Astrocyte (in vitro differentiated cells and primary cell): Measurements from ENCODE around the gene PATJ. TPM values are rescaled to one million over a fixed set of nuclear protein-coding genes. Genes with fewer than 3 reads are reported as not detected.

Experiments
- DNase-seq: peaks from one replicate; pipeline ENCODE4 v3.0.0-alpha.2; 2010; ENCODE audit warnings: low read depth
- FAIRE-seq: peaks from 2 replicates; lab custom pipeline; 2011; peaks lifted over from hg19 to GRCh38; lab: Jason Lieb, UNC
- H2AFZ ChIP-seq: 2 replicates; pipeline ENCODE4 v1.6.0; 2012; ENCODE audit warnings: low read depth, low read length, inconsistent platforms
- H3K27ac ChIP-seq: 2 replicates; pipeline ENCODE4 v1.5.1; 2011; ENCODE audit warnings: low read depth, low read length, inconsistent platforms
- H3K27me3 ChIP-seq: 2 replicates; pipeline ENCODE4 v1.6.0; 2011; ENCODE audit warnings: low read length, inconsistent platforms; ENCODE audit not compliant: insufficient read depth
- H3K36me3 ChIP-seq: 2 replicates; pipeline ENCODE4 v1.5.1; 2011; ENCODE audit warnings: low read length, inconsistent platforms; ENCODE audit not compliant: insufficient read depth
- H3K4me1 ChIP-seq: 2 replicates; pipeline ENCODE4 v1.5.1; 2011; ENCODE audit warnings: low read length, inconsistent platforms; ENCODE audit not compliant: insufficient read depth
- H3K4me2 ChIP-seq: 2 replicates; pipeline ENCODE4 v1.6.0; 2012; ENCODE audit warnings: low read length, inconsistent platforms
- H3K4me3 ChIP-seq: 2 replicates; pipeline ENCODE4 v1.5.1; 2011; ENCODE audit warnings: low read depth, mild to moderate bottlenecking, low read length, inconsistent platforms; ENCODE audit not compliant: insufficient read depth
- H3K79me2 ChIP-seq: 2 replicates; pipeline ENCODE4 v1.6.0; 2012; ENCODE audit warnings: mild to moderate bottlenecking, low read length, inconsistent platforms; ENCODE audit not compliant: insufficient read depth
- H3K9ac ChIP-seq: 2 replicates; pipeline ENCODE4 v1.6.0; 2012; ENCODE audit warnings: mild to moderate bottlenecking, low read length, inconsistent platforms
- H3K9me3 ChIP-seq: 2 replicates; pipeline ENCODE4 v1.5.1; 2012; ENCODE audit warnings: low read depth, mild to moderate bottlenecking, low read length, inconsistent platforms; ENCODE audit not compliant: insufficient read depth
- H4K20me1 ChIP-seq: 2 replicates; pipeline ENCODE4 v1.6.0; 2012; ENCODE audit warnings: low read length, inconsistent platforms; ENCODE audit not compliant: insufficient read depth
- H3K27ac Mint-ChIP-seq: one replicate; pipeline ENCODE4 v1.8.0; 2021; ENCODE audit warnings: mild to moderate bottlenecking, mixed read lengths; ENCODE audit not compliant: unreplicated experiment
- H3K27me3 Mint-ChIP-seq: one replicate; pipeline ENCODE4 v1.8.0; 2021; ENCODE audit warnings: low read depth, mixed read lengths; ENCODE audit not compliant: unreplicated experiment
- H3K36me3 Mint-ChIP-seq: one replicate; pipeline ENCODE4 v1.8.0; 2021; ENCODE audit warnings: low read depth, mixed read lengths; ENCODE audit not compliant: unreplicated experiment
- H3K4me1 Mint-ChIP-seq: one replicate; pipeline ENCODE4 v1.8.0; 2021; ENCODE audit warnings: low read depth, mixed read lengths; ENCODE audit not compliant: unreplicated experiment
- H3K4me3 Mint-ChIP-seq: one replicate; pipeline ENCODE4 v1.8.0; 2021; ENCODE audit warnings: mild to moderate bottlenecking, moderate library complexity, mixed read lengths; ENCODE audit not compliant: unreplicated experiment
- H3K9me3 Mint-ChIP-seq: one replicate; pipeline ENCODE4 v1.8.0; 2021; ENCODE audit warnings: mild to moderate bottlenecking, mixed read lengths; ENCODE audit not compliant: unreplicated experiment
- EZH2 ChIP-seq: IDR thresholded peaks from 2 replicates; pipeline ENCODE4 v1.6.1; 2012; ENCODE audit warnings: mild to moderate bottlenecking, low read length, inconsistent platforms; ENCODE audit not compliant: insufficient read depth
- total RNA-seq: library from RNA; stranded (reverse); gene quantifications from 2 replicates; pipeline ENCODE4 v1.2.1, GENCODE V29; 2021
- TF ChIP-seq, protein P1 (sequence below): IDR thresholded peaks from 2 replicates; pipeline ENCODE4 v1.5.1; 2011; ENCODE audit warnings: low read depth, mild to moderate bottlenecking, inconsistent platforms, low read length, moderate library complexity; ENCODE audit not compliant: insufficient read depth

PATJ gene
- total RNA-seq, 1 donor from 2014 or later, result 11.0 TPM

GRCh38 chr1:61930116-61930645 is 187.9 kb downstream of the PATJ start:
- no peaks in the 10 kb centered on the region for H3K27me3 Mint-ChIP-seq
- Histone ChIP-seq H4K20me1 (no peaks in the 10 kb centered on the region), H3K27ac (peak overlapping the region; percentile 61), H3K4me3 (no peak overlapping the region), H3K27me3 (no peaks in the 10 kb centered on the region), H2AFZ (no peak overlapping the region), H3K9ac (peak overlapping the region; percentile 18), H3K4me1 (no peaks in the 10 kb centered on the region), H3K79me2 (no peaks in the 10 kb centered on the region), H3K4me2 (no peak overlapping the region), H3K36me3 (no peaks in the 10 kb centered on the region), H3K9me3 (no peaks in the 10 kb centered on the region)
- H3K9me3 Mint-ChIP-seq, result no peaks in the 10 kb centered on the region
- FAIRE-seq (no peak), DNase-seq (no peak)
- no peak for TF ChIP-seq EZH2
- TF ChIP-seq, protein P1, sequence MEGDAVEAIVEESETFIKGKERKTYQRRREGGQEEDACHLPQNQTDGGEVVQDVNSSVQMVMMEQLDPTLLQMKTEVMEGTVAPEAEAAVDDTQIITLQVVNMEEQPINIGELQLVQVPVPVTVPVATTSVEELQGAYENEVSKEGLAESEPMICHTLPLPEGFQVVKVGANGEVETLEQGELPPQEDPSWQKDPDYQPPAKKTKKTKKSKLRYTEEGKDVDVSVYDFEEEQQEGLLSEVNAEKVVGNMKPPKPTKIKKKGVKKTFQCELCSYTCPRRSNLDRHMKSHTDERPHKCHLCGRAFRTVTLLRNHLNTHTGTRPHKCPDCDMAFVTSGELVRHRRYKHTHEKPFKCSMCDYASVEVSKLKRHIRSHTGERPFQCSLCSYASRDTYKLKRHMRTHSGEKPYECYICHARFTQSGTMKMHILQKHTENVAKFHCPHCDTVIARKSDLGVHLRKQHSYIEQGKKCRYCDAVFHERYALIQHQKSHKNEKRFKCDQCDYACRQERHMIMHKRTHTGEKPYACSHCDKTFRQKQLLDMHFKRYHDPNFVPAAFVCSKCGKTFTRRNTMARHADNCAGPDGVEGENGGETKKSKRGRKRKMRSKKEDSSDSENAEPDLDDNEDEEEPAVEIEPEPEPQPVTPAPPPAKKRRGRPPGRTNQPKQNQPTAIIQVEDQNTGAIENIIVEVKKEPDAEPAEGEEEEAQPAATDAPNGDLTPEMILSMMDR, result no peak
- H3K27ac Mint-ChIP-seq, result no peak overlapping the region
- peaks cover 6% of the 10 kb centered on the region for H3K4me1 Mint-ChIP-seq
- H3K36me3 Mint-ChIP-seq, result no peaks in the 10 kb centered on the region
- H3K4me3 Mint-ChIP-seq, result no peak overlapping the region

DNA sequence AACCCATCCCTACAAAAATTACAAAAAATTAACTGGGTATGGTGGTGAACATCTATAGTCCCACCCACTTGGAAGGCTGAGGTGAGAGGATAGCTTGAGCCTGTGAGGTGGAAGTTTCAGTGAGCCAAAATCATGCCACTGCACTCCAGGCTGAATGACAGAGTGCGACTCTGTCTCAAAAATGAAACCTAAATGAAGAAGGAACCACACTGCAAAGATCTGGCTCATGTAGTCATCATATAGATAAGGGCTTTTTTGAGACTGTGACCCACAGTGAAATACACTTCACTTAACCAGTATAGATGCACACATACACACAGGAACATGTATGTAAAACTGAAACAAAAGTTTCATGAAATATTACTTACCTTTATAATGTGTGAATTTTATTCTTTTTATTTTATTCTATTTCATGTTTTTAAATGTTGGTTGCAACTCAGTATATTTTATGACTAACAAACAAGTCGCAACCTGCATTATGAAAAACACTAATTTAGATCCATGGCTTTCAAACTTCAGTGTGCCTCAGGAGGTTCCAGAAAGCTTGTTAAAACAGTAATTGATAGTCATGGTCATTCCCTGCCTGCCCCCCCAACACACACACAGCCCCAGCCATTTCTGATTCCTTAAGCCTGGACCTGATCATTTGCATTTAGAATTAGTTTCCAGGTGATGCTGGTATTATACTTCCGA is 189.5 kb downstream of the PATJ start:
- no peaks in the 10 kb centered on the region for H4K20me1 ChIP-seq
- no peak overlapping the region for H2AFZ ChIP-seq
- H3K36me3 Mint-ChIP-seq, result no peaks in the 10 kb centered on the region
- no peaks in the 10 kb centered on the region for H3K36me3 ChIP-seq
- H3K4me3 Mint-ChIP-seq, result no peak overlapping the region
- DNase-seq, result no peak
- TF ChIP-seq, protein P1, result no peak
- TF ChIP-seq EZH2, result no peak
- H3K27ac Mint-ChIP-seq, result no peak overlapping the region
- no peak for FAIRE-seq
- H3K4me3 ChIP-seq, result no peak overlapping the region
- H3K9me3 ChIP-seq, result no peaks in the 10 kb centered on the region
- H3K27me3 ChIP-seq, result no peaks in the 10 kb centered on the region
- no peak overlapping the region for H3K9ac ChIP-seq
- no peaks in the 10 kb centered on the region for H3K27me3 Mint-ChIP-seq
- H3K9me3 Mint-ChIP-seq, result no peaks in the 10 kb centered on the region
- no peaks in the 10 kb centered on the region for H3K79me2 ChIP-seq
- H3K27ac ChIP-seq, result no peak overlapping the region
- no peaks in the 10 kb centered on the region for H3K4me1 ChIP-seq
- no peaks in the 10 kb centered on the region for H3K4me1 Mint-ChIP-seq
- H3K4me2 ChIP-seq, result no peak overlapping the region

GRCh38 chr1:61935516-61935915 is 193.2 kb downstream of the PATJ start:
- H3K27me3 ChIP-seq, result no peaks in the 10 kb centered on the region
- H3K4me1 ChIP-seq, result no peaks in the 10 kb centered on the region
- no peaks in the 10 kb centered on the region for H3K79me2 ChIP-seq
- Mint-ChIP-seq H3K36me3 (no peaks in the 10 kb centered on the region), H3K9me3 (no peaks in the 10 kb centered on the region), H3K27ac (no peak overlapping the region), H3K4me3 (no peak overlapping the region), H3K27me3 (no peaks in the 10 kb centered on the region), H3K4me1 (no peaks in the 10 kb centered on the region)
- no peak overlapping the region for H2AFZ ChIP-seq
- no peak overlapping the region for H3K27ac ChIP-seq
- H4K20me1 ChIP-seq, result no peaks in the 10 kb centered on the region
- H3K4me2 ChIP-seq, result no peak overlapping the region
- FAIRE-seq (no peak), DNase-seq (no peak)
- H3K9me3 ChIP-seq, result no peaks in the 10 kb centered on the region
- TF ChIP-seq EZH2, result no peak
- TF ChIP-seq, protein P1, result no peak
- H3K4me3 ChIP-seq, result no peak overlapping the region
- H3K36me3 ChIP-seq, result no peaks in the 10 kb centered on the region
- H3K9ac ChIP-seq, result no peak overlapping the region
